HL-60 (cell line): Measurements from ENCODE around the gene ROR2.

Source experiments
- POLR2AphosphoS5 ChIP-seq: IDR thresholded peaks from 2 replicates; pipeline ENCODE4 v1.6.1; 2012; ENCODE audit warnings: low read depth
- TF ChIP-seq, protein P1 (sequence below): IDR thresholded peaks from one replicate; pipeline ENCODE4 v1.5.1; 2011; ENCODE audit warnings: low read length, control low read depth, inconsistent platforms; ENCODE audit not compliant: insufficient read depth

DNA sequence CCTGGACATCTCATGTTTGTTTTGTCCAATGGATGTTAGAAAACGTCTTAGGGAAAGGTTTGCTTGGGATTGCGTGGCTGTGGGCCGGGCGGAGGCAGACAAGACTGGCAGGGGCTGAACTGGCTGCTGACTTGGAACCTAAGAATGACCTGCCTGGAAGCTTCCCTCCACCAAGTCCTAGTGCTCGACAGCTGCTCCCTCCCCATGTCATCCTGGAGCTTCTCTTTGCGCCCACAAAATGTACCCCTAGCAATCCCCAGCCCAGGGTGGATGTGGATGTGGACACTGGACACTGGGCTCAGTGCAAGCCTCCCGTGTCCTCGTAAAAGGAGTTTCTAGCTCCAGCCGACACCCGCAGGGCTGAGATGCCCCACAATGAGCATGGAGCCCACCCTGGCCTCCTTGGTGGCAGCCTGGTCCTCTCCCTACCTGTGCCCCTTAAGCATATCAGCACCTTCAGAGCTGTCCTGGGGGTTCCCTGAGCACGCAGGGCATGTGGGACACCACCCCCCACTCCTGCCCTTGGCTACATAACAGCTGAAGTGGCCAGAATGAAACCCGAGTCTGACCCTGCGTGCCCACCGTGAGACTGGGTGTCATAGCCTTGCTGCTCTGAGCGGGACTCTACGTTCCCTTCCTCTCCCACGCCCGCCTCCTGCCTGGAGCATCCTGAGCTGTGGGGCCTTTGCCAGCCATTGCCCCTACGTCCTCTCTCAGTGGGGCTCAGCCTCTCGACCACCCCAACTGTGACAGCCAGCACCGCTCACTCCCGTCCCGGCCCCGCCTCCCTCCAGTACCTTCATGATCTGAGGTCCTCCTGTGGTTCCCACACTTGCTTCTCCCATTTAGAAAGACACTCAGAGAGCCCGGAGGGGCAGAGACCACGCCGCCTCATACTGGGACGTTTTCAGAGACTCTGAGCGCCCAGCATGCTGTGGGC, 180.8 kb downstream of the ROR2 start:
- TF ChIP-seq, protein P1, sequence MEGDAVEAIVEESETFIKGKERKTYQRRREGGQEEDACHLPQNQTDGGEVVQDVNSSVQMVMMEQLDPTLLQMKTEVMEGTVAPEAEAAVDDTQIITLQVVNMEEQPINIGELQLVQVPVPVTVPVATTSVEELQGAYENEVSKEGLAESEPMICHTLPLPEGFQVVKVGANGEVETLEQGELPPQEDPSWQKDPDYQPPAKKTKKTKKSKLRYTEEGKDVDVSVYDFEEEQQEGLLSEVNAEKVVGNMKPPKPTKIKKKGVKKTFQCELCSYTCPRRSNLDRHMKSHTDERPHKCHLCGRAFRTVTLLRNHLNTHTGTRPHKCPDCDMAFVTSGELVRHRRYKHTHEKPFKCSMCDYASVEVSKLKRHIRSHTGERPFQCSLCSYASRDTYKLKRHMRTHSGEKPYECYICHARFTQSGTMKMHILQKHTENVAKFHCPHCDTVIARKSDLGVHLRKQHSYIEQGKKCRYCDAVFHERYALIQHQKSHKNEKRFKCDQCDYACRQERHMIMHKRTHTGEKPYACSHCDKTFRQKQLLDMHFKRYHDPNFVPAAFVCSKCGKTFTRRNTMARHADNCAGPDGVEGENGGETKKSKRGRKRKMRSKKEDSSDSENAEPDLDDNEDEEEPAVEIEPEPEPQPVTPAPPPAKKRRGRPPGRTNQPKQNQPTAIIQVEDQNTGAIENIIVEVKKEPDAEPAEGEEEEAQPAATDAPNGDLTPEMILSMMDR: no peak
- TF ChIP-seq POLR2AphosphoS5: no peak
